ENCODE results near the gene KREMEN2. TPM values are rescaled to one million over a fixed set of nuclear protein-coding genes. Genes with fewer than 3 reads are reported as not detected.

KREMEN2 gene
- total and polyA plus RNA-seq, 9 of the 15 experiments (the other 6 are each of a cell fraction or from before 2014, with no cell fraction given) = 0.04 to 7.7 (median 1.5) TPM; not detected in 1

GRCh38 chr16:2927010-2927646 lies 36.9 kb upstream of the KREMEN2 start (continued):
- TF ChIP-seq HMBOX1 (IDR thresholded peaks at IDR 0.05) = peak; percentile 71
- no peak for TF ChIP-seq GTF2A2 (tag; IDR thresholded peaks at IDR 0.05)
- TF ChIP-seq ZNF77 (CRISPR knock-in tag; IDR thresholded peaks at IDR 0.05) = no peak
- TF ChIP-seq ZNF23 (CRISPR knock-in tag; IDR thresholded peaks at IDR 0.05) = no peak
- no peak for TF ChIP-seq CEBPB (tag; IDR thresholded peaks at IDR 0.05)
- TF ChIP-seq TEAD4 (IDR thresholded peaks at IDR 0.05; ENCODE audit: low read length) = 0 out of 2 replicates have a peak, but pooled peaks have one; percentile 17
- no peak for TF ChIP-seq TEAD4 (CRISPR knock-in tag; IDR thresholded peaks at IDR 0.05; ENCODE audit: borderline replicate concordance)
- TF ChIP-seq TAL1 (IDR thresholded peaks at IDR 0.05) = no peak
- TF ChIP-seq TEAD1 (CRISPR knock-in tag; IDR thresholded peaks at IDR 0.05) = no peak
- 0 out of 2 replicates have a peak, but pooled peaks have one; percentile 40 for TF ChIP-seq KLF1 (tag; IDR thresholded peaks at IDR 0.05)
- TF ChIP-seq ZC3H8 (IDR thresholded peaks at IDR 0.05) = no peak
- no peak for TF ChIP-seq MBD2 (IDR thresholded peaks at IDR 0.05; ENCODE audit: borderline replicate concordance, low read depth)
- TF ChIP-seq ZBTB34 (CRISPR knock-in tag; IDR thresholded peaks at IDR 0.05) = no peak
- no peak for TF ChIP-seq PHF21A (IDR thresholded peaks at IDR 0.05; ENCODE audit: borderline replicate concordance, low read depth)
- TF ChIP-seq YY1 (IDR thresholded peaks at IDR 0.05; ENCODE audit: borderline replicate concordance in 1 of 3, control insufficient read depth in 1 of 3, extremely low read depth in 1 of 3, insufficient read depth in 3 of 3, insufficient read length in 1 of 3, insufficient replicate concordance in 2 of 3, low read depth in 1 of 3, low read length in 2 of 3) = peak in 2 of 3 experiments; percentile 30 to 74
- no peak for TF ChIP-seq ZNF584 (CRISPR knock-in tag; IDR thresholded peaks at IDR 0.05; ENCODE audit: low read depth)
- TF ChIP-seq THAP7 (CRISPR knock-in tag; IDR thresholded peaks at IDR 0.05) = no peak
- TF ChIP-seq CREB3 (tag; conservative IDR thresholded peaks at IDR 0.05; ENCODE audit: low read depth) = no peak
- TF ChIP-seq ZNF639 (CRISPR knock-in tag; conservative IDR thresholded peaks at IDR 0.05 in 1 of 2, IDR thresholded peaks at IDR 0.05 in 1 of 2) = no peak
- no peak for TF ChIP-seq SREBF1 (IDR thresholded peaks at IDR 0.05; ENCODE audit: borderline replicate concordance, low read depth, low read length)
- TF ChIP-seq GATA2 (CRISPR knock-in tag; IDR thresholded peaks at IDR 0.05) = no peak
- TF ChIP-seq MCM3 (IDR thresholded peaks at IDR 0.05) = no peak
- no peak for TF ChIP-seq HDAC3 (IDR thresholded peaks at IDR 0.05; ENCODE audit: borderline replicate concordance, partially characterized antibody)
- no peak for TF ChIP-seq PTBP1 (IDR thresholded peaks at IDR 0.05; ENCODE audit: low read depth, low read length)

Measured in K562 (cell line).